GM21619 (cell line): ENCODE data around the gene NAPSA.

Experiments
- ATAC-seq: cut with Tn5 transposase; IDR thresholded peaks from one replicate; pipeline ENCODE4 v1.9.1; 2021; ENCODE audit not compliant: unreplicated experiment

Gene NAPSA

DNA sequence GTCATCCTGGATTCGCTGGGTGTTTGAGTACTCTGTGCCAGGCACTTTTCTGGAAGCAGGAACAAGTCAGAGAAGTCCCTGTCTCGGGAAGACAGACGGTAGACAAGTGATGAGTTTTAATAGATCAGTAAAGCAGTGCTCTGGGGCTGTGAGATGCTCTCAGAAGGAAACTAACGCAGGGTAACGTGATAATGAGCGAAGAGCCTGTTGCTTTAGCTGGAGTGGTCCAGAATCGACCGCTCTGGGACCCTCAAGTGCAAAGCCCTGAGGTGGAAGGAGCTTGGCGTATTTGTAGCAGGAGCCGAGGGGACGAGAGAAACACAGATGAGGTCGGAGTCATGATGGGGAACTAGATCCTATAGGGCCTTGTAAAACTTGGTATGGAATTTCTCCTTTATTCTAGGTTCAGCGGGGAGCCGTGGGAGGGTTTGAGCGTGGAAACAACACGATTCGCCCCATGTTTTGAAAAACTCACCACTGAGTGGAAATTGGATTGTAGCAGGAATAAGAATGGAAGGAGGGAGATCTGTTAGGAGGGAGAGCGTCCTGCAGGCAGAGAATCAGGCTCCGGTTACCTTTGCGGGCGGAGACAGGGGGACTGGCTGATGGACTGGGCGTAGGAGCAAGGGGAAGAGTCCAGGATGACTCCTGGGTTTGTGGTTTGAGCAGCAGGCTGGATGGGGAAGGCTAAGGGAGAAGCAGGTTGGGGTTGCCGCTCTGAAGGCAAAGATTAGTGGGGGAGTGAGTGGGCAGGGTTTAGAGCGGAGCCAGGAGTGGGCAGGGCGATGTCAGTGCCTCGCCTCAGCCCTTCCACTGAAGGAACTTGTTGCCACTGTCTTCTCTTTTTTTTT lies 19.5 kb upstream of the NAPSA start:
- ATAC-seq: no peak

DNA sequence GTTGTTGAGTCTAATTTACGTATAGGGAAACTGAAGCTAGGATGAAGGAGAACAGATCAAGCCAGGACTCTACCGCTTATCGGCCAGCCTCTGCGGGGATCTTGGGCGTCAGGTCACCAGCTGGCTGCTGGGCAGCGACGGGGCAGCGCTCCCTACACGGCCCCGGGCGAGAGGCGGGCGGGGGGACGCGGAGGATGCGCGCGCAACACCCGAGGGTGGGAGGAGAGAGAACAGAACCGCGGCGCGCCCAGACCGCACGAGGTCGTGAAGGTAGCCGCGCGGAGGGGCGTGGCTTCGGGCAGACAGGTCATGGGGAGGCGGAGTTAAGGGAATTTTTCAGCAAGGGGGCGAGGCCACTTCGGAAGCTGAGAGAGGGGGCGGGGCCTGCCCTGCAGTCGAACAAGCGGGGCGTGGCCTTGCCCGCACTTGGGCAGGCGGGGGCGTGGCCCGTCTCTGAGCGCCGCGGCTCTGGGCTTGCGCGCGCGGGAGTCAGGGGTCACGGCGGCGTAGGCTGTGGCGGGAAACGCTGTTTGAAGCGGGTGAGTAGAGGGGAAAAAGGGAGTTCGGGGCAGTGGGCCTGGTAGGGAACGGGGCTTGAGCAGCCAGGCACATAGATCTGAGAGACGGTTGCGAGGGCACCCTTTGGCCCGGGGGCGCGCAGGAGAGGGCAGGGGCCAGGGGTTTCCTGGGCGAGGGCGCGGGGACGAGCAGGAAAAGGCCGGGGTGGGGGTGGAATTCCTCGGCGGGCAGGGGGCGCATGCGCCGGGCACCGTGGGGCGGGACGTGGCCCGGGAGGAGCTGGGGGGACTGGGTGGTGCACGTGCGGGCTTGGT lies 18.6 kb upstream of the NAPSA start, which contains the start of gene POLD1:
Gene POLD1, plus strand, starts transcription at position 496 of the 833 bp plus-strand sequence. CDS start 14,505 bp downstream, outside the sequence.
- ATAC-seq: peak; percentile 72

DNA sequence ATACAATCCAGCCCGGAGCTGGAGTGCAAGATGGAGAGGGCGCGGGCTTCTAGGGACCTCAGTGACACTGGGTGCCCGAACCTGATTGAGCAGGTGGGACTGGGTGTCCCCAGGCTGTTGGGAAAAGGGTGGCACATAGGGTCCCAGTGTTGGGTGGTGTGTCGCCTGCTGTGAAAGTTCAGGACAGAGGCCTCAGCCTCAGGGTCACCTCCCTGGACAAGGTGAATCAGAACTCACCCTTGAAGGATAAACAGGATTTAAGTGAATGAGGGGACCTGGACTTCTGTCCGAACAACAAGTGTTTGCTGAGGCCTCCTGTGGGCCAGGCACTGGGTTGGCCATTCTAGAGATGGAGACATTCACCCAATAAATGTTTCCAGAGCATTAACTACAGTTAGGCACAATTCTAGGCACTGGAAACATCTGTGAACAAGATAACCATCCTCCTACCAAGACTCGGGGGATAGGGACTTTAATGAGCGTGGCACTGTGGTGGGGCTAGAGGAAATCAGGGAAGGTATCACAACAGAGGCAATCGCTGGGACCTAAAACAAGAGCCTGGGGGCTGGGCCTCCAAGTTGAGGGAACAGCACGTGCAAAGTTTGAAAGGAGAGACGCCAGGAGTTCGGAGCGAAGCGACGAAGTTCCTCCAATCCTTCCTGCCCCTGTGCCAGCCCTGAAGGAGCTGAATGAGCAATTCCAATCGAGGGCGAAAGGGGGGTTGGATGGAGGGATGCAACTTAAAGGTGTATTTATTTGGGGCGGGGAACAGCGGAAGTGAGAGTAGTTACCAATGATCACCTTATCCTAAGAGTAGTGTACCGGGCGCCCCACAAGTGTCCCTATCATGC lies 17.8 kb upstream of the NAPSA start:
- no peak for ATAC-seq

DNA sequence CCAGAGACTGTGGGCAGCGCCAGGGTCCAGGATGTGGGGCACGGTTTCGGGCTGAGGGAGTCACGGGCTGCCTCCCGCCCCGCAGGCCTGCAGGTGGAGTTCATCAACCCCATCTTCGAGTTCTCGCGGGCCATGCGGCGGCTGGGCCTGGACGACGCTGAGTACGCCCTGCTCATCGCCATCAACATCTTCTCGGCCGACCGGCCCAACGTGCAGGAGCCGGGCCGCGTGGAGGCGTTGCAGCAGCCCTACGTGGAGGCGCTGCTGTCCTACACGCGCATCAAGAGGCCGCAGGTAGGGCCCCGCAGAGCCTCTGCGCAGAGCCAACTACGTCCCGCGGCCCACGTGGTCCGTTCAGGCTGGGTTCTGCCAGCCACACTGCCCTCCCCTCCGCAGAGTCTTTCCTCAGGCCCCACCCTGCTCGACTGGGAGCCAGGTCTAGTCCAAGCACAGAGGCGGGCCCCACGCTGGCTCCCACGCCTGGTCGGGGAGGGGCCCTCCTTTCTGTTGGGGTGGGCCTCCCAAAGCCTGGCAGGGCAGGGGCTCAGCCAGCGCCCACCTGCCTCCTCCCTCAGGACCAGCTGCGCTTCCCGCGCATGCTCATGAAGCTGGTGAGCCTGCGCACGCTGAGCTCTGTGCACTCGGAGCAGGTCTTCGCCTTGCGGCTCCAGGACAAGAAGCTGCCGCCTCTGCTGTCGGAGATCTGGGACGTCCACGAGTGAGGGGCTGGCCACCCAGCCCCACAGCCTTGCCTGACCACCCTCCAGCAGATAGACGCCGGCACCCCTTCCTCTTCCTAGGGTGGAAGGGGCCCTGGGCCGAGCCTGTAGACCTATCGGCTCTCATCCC lies 16.7 kb upstream of the NAPSA start:
- no peak for ATAC-seq

DNA sequence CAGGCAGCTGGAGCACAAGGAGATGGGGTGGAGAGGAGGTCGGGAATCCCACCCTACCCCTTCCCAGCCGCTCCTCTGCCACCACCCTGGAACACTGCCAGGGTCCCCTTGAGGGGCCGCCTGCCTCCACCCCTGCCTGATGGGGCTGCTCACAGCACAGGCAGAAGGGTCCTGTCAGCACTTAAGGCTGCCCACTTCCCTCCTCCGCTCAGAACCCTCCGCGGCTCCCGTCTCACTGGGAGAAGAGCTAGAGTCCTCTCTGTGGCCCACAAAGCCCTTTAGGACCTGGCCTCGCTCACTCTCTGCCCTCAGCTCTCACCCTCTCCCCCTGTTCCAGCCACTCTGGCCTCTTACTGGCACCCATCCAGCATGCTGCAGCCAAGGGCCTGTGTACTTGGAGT lies 15.3 kb upstream of the NAPSA start:
- no peak for ATAC-seq

DNA sequence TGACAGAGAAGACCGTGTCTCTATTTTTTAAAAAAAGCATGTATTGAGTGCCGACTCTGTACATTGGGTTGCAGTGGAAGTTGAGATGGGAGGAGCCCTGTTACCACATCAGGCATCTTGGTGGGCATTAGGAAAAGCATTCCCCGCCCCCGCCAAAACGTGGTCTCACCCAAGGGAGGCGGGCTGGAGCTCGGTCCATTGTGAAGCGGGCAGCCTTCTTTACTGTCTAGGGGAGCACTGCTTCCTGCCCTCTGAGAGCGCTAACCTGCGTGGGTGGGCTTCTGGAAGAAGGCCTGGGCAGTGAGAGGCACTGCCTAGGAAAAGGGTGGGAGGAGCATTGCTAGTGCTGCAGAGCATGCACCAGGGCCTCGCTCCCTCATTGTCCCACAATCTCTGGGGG lies 14.7 kb upstream of the NAPSA start:
- ATAC-seq: no peak

DNA sequence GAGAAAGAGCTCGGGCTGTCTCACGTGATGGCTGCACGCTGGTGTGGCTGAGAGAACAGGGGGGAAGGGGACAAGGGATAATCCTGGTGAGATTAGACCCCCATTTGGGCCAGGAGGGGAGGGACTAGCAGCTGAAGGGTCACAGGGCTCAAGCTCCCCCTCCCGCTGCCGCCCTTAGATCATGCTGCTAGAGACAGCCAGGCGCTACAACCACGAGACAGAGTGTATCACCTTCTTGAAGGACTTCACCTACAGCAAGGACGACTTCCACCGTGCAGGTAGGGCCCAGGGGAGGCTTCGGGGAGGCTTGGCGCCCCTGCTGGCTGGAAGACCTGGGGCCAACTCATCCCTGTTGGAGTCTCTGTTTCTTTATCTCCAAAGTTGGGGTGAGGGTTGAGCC lies 14.2 kb upstream of the NAPSA start:
- ATAC-seq: no peak

DNA sequence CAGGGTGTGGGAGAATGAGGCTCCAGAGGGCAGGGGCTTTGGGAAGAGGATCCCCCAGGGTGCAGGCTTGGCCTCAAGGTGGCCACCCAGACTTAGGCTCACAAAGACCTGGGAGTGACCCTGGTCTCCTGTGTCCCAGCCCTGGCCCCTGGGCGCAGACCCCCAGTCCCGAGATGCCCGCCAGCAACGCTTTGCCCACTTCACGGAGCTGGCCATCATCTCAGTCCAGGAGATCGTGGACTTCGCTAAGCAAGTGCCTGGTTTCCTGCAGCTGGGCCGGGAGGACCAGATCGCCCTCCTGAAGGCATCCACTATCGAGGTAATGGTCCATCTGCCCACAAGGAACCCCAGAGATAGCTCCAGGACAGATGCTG lies 13.4 kb upstream of the NAPSA start:
- ATAC-seq: no peak

DNA sequence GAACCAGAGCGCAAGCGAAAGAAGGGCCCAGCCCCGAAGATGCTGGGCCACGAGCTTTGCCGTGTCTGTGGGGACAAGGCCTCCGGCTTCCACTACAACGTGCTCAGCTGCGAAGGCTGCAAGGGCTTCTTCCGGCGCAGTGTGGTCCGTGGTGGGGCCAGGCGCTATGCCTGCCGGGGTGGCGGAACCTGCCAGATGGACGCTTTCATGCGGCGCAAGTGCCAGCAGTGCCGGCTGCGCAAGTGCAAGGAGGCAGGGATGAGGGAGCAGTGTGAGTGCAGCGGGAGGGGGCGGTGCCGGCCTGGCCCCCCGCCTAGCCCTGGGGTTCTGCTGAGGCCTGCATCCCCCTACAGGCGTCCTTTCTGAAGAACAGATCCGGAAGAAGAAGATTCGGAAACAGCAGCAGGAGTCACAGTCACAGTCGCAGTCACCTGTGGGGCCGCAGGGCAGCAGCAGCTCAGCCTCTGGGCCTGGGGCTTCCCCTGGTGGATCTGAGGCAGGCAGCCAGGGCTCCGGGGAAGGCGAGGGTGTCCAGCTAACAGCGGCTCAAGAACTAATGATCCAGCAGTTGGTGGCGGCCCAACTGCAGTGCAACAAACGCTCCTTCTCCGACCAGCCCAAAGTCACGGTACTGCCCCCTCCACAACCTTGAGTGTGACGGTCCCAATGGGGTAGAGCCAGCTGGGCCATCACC lies 12.9 kb upstream of the NAPSA start:
- no peak for ATAC-seq

DNA sequence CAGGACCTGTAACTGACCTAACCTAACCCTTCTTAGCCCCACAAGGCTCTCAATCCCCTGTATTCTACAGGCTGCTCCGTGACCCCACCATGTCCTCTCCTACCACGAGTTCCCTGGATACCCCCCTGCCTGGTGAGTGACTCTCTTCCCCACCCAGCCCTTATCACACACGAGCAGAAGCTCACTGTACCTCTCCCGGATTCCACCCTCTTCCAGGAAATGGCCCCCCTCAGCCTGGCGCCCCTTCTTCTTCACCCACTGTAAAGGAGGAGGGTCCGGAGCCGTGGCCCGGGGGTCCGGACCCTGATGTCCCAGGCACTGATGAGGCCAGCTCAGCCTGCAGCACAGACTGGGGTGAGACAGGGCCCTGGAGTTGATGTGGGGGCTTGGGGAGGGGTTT lies 12.1 kb upstream of the NAPSA start:
- no peak for ATAC-seq

DNA sequence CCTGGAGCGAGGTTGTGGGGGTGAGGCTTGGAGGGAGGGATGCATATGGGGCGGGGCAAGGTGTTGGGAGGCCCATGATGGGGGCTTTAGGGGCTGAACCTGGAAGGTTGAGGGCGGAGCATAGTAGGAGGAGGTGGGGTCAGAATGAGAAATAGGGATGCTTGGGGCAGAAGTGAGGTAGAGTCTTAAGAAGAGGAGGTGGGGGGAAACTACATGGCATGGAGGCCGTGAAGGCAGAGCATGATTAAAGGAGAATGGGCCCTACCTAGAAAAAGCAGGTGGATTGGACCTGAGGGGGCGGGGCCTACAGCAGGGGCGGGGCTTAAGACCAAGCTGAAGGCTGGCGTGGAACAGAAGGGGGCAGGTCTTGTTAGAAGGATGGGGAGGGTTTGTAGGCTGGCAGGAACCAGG lies 11.6 kb upstream of the NAPSA start:
- ATAC-seq: no peak

DNA sequence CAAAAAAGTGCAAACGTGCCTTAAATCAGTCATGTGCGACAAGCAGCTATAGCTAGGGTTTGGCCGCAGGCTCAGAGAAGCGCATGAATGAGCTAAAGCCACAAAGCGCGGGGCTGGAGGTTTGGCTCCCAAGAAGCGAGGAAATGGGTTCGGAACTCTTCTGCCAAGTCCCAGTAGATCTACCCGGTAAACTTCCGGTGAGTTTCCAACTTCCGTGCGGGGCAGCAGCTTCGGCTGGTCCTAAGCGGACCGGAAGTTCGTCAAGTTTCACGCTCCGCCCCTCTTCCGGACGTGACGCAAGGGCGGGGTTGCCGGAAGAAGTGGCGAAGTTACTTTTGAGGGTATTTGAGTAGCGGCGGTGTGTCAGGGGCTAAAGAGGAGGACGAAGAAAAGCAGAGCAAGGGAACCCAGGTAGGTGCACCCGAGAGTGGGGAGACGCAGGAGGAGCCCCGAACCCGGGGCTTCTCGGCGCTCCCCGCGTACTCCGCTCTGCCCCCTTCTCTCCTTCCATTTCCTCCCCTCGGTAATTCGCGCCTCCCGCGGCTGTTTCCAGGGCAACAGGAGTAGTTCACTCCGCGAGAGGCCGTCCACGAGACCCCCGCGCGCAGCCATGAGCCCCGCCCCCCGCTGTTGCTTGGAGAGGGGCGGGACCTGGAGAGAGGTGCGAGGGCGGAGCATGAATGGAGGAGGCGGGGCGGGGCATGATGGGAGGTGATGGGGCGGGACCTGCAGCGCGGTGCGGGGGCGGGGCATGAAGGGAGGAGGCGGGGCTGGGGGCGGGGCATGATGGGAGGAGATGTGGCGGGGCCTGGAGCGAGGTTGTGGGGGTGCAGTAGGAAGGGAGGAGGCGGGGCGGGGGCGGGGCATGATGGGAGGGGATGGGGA lies 11.0 kb upstream of the NAPSA start, which contains the start of gene NR1H2:
Gene NR1H2, plus strand, starts transcription at position 292 of the 885 bp plus-strand sequence. CDS start 1,149 bp downstream, outside the sequence.
- peak; percentile 86 for ATAC-seq

DNA sequence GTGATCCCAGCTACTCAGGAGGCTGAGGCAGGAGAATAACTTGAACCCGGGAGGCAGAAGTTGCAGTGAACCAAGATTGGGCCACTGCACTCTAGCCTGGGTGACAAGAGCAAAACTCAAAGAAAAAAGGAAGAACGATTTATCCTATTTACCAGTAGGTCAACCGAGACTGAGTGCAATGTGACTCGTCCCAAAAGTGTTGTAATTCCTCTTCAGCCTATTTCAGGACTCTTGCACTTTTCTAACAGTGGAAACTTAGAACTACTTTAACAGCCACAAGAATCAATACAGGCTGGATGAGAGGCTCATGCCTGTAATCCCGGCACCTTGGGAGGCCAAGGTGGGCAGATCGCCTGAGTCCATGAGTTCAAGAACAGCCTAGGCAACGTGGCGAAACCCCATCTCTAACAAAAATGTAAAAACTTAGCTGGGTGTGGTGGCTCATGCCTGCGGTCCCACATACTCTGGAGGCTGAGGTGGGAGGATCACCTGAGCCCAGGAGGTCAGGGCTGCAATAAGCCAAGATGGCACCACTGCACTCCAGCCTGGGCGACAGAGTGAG lies 6.6 kb upstream of the NAPSA start:
- ATAC-seq: no peak

DNA sequence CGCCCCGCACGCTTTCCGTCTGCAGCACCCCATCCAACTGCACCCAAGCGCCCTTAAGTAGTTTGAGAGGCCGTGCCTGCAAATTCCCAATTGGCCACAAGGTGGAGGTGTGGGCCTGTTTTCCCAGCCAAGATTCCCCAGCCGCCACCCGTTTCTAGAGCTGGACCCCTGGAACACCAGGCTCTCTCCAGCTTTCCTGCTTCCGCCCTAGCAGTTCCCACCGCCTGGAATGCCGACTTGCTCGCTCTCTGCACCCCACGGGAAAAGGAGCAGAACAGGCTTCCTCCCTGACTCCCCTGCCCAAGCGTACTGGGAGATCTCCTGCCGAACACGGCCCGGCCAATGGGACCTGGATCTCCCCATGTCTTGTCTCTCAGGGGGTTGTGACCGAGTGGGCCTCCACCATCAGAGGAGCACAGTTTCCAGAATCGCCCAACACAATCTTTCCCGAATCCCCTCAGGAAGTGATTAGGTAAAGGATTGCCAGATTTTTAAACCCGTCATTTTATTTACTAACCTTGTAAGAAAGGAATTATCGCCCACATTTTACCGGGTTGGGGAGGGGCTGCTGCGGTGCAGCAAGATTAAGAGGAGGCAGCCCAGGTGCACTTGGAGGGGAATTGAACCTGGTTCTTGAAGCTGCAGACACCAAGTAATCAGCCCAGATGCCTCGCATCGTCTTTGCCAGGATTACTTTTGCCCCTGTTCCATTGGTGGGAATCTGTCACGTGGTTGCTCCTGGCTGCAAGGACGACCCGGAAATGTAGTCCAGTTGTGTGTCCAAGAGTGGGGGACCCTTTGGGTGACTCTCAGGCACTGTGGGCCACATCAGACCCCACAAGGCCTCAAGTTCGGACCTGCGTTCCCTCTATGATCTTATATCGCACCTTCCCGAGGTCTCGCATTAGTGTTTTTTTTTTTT lies 3.5 kb upstream of the NAPSA start:
- no peak for ATAC-seq

DNA sequence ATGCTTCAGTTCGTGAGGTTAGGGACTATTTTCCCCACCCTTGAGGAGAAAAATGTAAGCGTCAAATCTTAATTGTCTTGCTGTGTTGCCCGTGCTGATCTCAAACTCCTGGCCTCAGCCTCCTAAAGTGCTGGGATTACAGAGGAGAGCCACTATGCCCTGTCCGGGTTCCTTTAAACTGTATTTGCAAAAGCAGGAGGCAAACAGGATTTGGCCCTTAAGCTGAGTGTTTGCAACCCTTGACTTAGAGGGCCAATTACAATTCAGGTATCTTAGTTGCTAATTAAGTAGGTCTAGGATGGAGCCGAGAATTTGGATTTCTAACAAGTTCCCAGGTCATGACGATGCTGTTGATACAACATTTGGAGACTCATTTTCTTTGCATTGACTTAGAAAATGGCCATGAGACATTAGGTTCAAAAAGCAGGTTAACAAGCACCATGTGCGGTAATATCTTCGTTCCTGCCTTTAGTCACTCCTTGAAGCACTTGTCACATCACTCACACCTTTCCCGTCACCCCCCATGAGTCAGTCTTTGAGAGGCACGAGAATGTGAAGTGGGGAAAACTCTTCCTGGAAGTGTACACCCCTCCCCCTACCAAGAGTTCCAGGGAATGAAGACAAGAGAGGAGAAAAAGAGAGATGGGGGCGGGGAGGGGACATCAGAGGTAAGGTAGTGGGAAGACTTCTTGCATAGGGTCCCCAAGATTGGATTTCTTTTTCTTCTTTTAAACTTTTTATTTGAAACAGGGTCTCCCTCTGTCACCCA lies 2.6 kb downstream of the NAPSA start:
- ATAC-seq: no peak

DNA sequence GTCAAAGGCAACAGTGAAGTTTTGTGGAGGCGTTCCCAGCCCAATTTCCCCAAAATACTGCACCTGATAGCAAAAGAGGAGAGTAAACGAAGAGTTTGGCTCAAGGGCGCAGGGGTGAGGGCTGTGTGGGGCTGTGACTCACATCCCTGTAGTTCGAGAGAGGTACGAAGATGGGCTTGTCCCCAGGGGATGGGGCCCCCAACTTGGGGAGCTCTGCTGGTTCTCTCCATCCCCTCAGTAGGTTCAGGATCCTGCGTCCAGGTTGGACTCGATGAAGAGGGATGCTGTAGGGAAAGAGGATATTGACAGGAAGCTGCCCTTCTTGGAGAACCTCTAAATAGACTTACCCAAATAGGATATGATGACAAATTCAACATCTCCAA lies 3.4 kb downstream of the NAPSA start:
- ATAC-seq: no peak
